GM12801 (cell line): ENCODE data around the gene ZNF573.

Source experiments
- CTCF ChIP-seq: IDR thresholded peaks from one replicate; pipeline ENCODE4 v1.5.1; 2011; ENCODE audit warnings: control low read depth; ENCODE audit not compliant: insufficient read length; ENCODE audit errors: extremely low read depth

The ZNF573 gene

DNA sequence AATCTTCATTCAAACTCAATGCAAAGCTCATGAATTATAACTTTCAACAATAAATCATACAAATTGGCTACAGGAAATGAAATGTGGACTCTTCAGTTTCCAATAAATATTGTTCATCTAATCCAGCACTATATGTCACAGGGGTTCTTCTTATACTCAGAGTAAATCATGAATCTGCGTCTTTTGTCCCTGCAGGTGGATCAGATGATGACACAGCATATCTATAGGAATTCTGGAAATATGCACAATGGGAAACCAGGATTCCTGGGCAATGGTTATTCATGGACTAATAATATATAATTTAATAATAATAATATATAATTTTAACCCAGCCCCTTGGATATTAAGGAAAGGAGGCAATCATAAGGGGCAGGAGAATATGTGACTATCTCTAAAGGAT, 8.4 kb downstream of the ZNF573 start:
- TF ChIP-seq CTCF = no peak

DNA sequence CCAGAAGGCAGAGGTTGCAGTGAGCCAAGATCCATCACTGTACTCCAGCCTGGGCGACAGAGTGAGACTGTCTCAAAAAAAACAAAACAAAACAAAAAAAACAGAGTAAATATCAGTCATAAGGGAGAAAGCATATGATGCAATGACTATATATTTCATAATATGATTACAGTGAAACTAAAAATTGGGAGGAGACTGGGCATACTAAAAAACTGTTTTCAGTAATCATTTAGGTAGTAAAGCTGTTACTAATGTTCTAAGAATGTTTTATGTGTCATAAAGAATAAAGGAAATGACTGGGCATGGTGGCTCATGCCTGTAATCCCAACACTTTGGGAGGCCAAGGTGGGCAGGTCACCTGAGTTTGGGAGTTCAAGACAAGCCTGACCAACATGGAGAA, 15.9 kb downstream of the ZNF573 start:
- TF ChIP-seq CTCF = no peak

GRCh38 chr19:37738371-37738770, 41.0 kb downstream of the ZNF573 start:
- TF ChIP-seq CTCF = no peak

GRCh38 chr19:37725181-37725580, 54.2 kb downstream of the ZNF573 start:
- TF ChIP-seq CTCF = no peak

DNA sequence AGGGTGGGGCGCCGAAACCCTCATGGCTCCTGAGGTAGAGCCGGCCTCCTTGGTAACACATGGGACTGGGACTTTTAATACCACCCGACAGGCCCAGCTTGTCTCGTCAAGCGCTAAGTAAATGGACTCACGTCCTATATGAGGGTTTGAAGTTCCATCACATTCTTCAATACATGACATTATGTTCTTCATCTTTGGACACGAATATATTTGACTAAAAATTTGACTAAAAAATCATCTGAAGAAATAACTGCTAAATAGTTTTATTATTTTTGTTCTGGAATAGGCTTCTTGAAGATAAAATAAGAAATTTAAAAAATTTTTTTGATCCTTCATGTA, 59.5 kb downstream of the ZNF573 start:
- no peak for TF ChIP-seq CTCF

GRCh38 chr19:37719111-37719926, 60.1 kb downstream of the ZNF573 start, which contains the start of gene ZNF607:
Gene ZNF607, minus strand, starts transcription at chr19:37719761. Its CDS starts 8,143 bp downstream, at chr19:37711618.
- no peak for TF ChIP-seq CTCF

GRCh38 chr19:37718304-37718703, 61.1 kb downstream of the ZNF573 start:
- no peak for TF ChIP-seq CTCF
